MM.1S (cell line): ENCODE results near the gene ATG4A.

Experiments
- EZH2phosphoT487 ChIP-seq: fragments of 300-600 bp; sonication (generic); IDR thresholded peaks from 2 replicates; pipeline ENCODE4 v1.6.1; 2018; ENCODE audit warnings: antibody characterized with exemption, low read length
- TF ChIP-seq, protein P1 (sequence below): fragments of 300-600 bp; sonication (generic); IDR thresholded peaks from 2 replicates; pipeline ENCODE4 v1.5.1; 2016; ENCODE audit warnings: antibody characterized with exemption, low read length, mixed read lengths

DNA sequence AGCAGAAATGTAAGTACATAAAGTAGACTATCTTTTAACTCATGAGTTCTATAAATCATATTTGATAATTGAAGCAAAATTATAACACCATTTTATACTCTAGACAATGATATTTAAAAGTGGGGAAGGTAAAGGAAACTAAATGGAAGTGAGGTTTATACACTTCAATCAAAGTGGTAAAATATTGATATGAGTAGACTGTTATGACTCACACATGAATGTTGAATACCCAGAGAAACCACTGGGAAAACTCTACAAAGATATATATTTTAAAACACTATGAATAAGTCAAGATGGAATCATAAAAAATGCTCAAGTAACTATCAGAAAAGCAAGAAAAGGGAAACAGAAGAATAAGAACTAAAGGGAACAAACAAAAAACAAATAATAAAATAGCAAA is 38.4 kb upstream of the ATG4A start:
- TF ChIP-seq EZH2phosphoT487: no peak
- TF ChIP-seq, protein P1, sequence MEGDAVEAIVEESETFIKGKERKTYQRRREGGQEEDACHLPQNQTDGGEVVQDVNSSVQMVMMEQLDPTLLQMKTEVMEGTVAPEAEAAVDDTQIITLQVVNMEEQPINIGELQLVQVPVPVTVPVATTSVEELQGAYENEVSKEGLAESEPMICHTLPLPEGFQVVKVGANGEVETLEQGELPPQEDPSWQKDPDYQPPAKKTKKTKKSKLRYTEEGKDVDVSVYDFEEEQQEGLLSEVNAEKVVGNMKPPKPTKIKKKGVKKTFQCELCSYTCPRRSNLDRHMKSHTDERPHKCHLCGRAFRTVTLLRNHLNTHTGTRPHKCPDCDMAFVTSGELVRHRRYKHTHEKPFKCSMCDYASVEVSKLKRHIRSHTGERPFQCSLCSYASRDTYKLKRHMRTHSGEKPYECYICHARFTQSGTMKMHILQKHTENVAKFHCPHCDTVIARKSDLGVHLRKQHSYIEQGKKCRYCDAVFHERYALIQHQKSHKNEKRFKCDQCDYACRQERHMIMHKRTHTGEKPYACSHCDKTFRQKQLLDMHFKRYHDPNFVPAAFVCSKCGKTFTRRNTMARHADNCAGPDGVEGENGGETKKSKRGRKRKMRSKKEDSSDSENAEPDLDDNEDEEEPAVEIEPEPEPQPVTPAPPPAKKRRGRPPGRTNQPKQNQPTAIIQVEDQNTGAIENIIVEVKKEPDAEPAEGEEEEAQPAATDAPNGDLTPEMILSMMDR: no peak
